Glomerular visceral epithelial cell (primary cell): Measurements from ENCODE around the gene CERS3.
"Not testable (repeated sequence)": the region's sequence is repeated elsewhere in the genome, so short reads cannot be mapped to it uniquely, and the experiment has no call there.

Experiments used
- DNase-seq: peaks from one replicate; pipeline ENCODE4 v3.0.0-alpha.2; 2016; ENCODE audit errors: extremely low spot score

CERS3 gene

GRCh38 chr15:100464888-100465287 lies 63.9 kb downstream of the CERS3 start:
- DNase-seq, result no peak

GRCh38 chr15:100464256-100464655 lies 64.5 kb downstream of the CERS3 start:
- DNase-seq, result no peak

- no peak for DNase-seq
Observed at GRCh38 chr15:100463515-100463914, 65.2 kb downstream of the CERS3 start.

- no peak for DNase-seq
Observed at GRCh38 chr15:100461049-100461448, 67.7 kb downstream of the CERS3 start.

GRCh38 chr15:100457201-100457600 lies 71.5 kb downstream of the CERS3 start:
- no peak for DNase-seq

- DNase-seq, result no peak
Observed at GRCh38 chr15:100454148-100454547, 74.6 kb downstream of the CERS3 start.

GRCh38 chr15:100448481-100448880 lies 80.3 kb downstream of the CERS3 start:
- DNase-seq, result no peak

- not testable (repeated sequence) for DNase-seq
Observed at GRCh38 chr15:100441063-100441462, 87.7 kb downstream of the CERS3 start.

- no peak for DNase-seq
Observed at GRCh38 chr15:100439514-100439913, 89.2 kb downstream of the CERS3 start.

GRCh38 chr15:100438570-100438969 lies 90.2 kb downstream of the CERS3 start:
- no peak for DNase-seq

- no peak for DNase-seq
Observed at GRCh38 chr15:100437261-100437660, 91.5 kb downstream of the CERS3 start.

GRCh38 chr15:100434561-100434960 lies 94.2 kb downstream of the CERS3 start:
- DNase-seq, result no peak

- no peak for DNase-seq
Observed at GRCh38 chr15:100434038-100434437, 94.7 kb downstream of the CERS3 start.

- DNase-seq, result no peak
Observed at GRCh38 chr15:100433304-100433703, 95.4 kb downstream of the CERS3 start.

- no peak for DNase-seq
Observed at GRCh38 chr15:100430411-100430810, 98.3 kb downstream of the CERS3 start.

GRCh38 chr15:100429116-100429728 lies 99.5 kb downstream of the CERS3 start:
- DNase-seq, result no peak

GRCh38 chr15:100426937-100427336 lies 101.8 kb downstream of the CERS3 start:
- no peak for DNase-seq

GRCh38 chr15:100405179-100405578 lies 123.6 kb downstream of the CERS3 start:
- DNase-seq, result no peak

GRCh38 chr15:100400996-100401395 lies 127.8 kb downstream of the CERS3 start:
- no peak for DNase-seq

GRCh38 chr15:100394736-100395440 lies 133.9 kb downstream of the CERS3 start:
- no peak for DNase-seq

GRCh38 chr15:100393008-100393407 lies 135.7 kb downstream of the CERS3 start:
- DNase-seq, result no peak

- DNase-seq, result no peak
Observed at GRCh38 chr15:100385300-100386050, 143.3 kb downstream of the CERS3 start.

GRCh38 chr15:100384108-100384410 lies 144.7 kb downstream of the CERS3 start:
- no peak for DNase-seq
